GM12878 (cell line): ENCODE data around the gene SLC25A48.

Experiments used
- ASH2L ChIP-seq: fragments of 300-600, 200-600 bp; sonication (generic); IDR thresholded peaks from 2 replicates; pipeline ENCODE4 v1.6.1; 2017; ENCODE audit warnings: low read depth, mild to moderate bottlenecking, borderline replicate concordance
- CHD1 ChIP-seq: IDR thresholded peaks from 2 replicates; pipeline ENCODE4 v1.6.1; 2012; ENCODE audit warnings: low read depth, low read length, improper control_type of control experiment
- EGR1 ChIP-seq, 2 experiments: IDR thresholded peaks; 1 replicate in 1 of 2; 2 replicates in 1 of 2; pipeline ENCODE4 v1.6.1; 2011 to 2012; ENCODE audit warnings: low read depth in 2 of 2, low read length in 2 of 2, borderline replicate concordance in 1 of 2, mild to moderate bottlenecking in 1 of 2, moderate library complexity in 1 of 2
- EZH2 ChIP-seq: IDR thresholded peaks from 2 replicates; pipeline ENCODE4 v1.6.1; 2012; ENCODE audit warnings: low read depth, mild to moderate bottlenecking, control low read depth, inconsistent platforms, low read length, borderline replicate concordance; ENCODE audit not compliant: control insufficient read depth
- GABPA ChIP-seq: IDR thresholded peaks from 2 replicates; pipeline ENCODE4 v1.6.1; 2014; ENCODE audit warnings: antibody characterized with exemption, low read depth, mild to moderate bottlenecking, inconsistent platforms
- POLR2AphosphoS5 ChIP-seq: IDR thresholded peaks from 2 replicates; pipeline ENCODE4 v1.6.1; 2011; ENCODE audit warnings: mild to moderate bottlenecking, low read length, inconsistent platforms
- PRDM15 ChIP-seq: fragments of 450-650 bp; formaldehyde crosslinking; IDR thresholded peaks from 2 replicates; pipeline ENCODE4 v1.4.0; 2020; ENCODE audit warnings: mild to moderate bottlenecking, moderate library complexity
- ZNF384 ChIP-seq: IDR thresholded peaks from 2 replicates; pipeline ENCODE4 v1.6.1; 2012; ENCODE audit warnings: low read depth, mild to moderate bottlenecking, low read length, improper control_type of control experiment, borderline replicate concordance

DNA sequence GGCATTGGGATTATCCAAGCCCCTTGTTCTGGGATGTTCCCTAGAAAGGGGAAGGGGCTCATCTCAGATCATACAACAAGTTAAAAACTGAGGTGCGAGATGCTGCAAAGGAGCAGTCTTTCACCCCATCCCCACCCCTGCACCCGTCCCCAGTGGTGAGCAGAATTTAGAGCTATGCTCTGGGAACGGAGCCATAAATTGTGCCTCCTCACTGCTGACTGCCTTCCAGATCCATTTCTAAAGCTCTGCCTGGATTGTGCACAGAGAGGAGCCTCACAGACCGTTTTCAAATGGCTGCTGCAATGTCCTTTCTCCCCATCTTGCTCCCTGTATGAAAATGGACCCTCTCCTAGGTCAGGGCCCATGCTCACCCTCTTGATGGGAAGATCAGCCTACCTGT lies 8.3 kb downstream of the SLC25A48 start:
- TF ChIP-seq POLR2AphosphoS5 (no peak), GABPA (no peak), CHD1 (no peak), ZNF384 (no peak), ASH2L (no peak), EGR1 (IDR thresholded peaks at IDR 0.05; ENCODE audit: borderline replicate concordance in 1 of 2, low read depth in 2 of 2, low read length in 2 of 2) (no peak), PRDM15 (CRISPR knock-in tag) (no peak), EZH2 (no peak)
